Measurements from ENCODE around the gene VRK1.
"Not testable (repeated sequence)": the region's sequence is repeated elsewhere in the genome, so short reads cannot be mapped to it uniquely, and the experiment has no call there.

Gene VRK1

GRCh38 chr14:96829791-96830190 is 32.6 kb downstream of the VRK1 start:
- no peak for DNase-seq

GRCh38 chr14:96830946-96831345 is 33.8 kb downstream of the VRK1 start:
- no peak for DNase-seq

- DNase-seq: no peak
Measured at GRCh38 chr14:96832351-96832750, 35.2 kb downstream of the VRK1 start.

- DNase-seq: no peak
Measured at GRCh38 chr14:96838449-96838848, 41.3 kb downstream of the VRK1 start.

GRCh38 chr14:96839251-96839650 is 42.1 kb downstream of the VRK1 start:
- no peak for DNase-seq

GRCh38 chr14:96843137-96843536 is 46.0 kb downstream of the VRK1 start:
- no peak for DNase-seq

GRCh38 chr14:96844857-96845570 is 47.8 kb downstream of the VRK1 start:
- DNase-seq: no peak

- DNase-seq: no peak
Measured at GRCh38 chr14:96847451-96847850, 50.3 kb downstream of the VRK1 start.

GRCh38 chr14:96848011-96848410 is 50.8 kb downstream of the VRK1 start:
- DNase-seq: no peak

- DNase-seq: no peak
Measured at GRCh38 chr14:96849733-96850132, 52.6 kb downstream of the VRK1 start.

GRCh38 chr14:96851694-96852381 is 54.7 kb downstream of the VRK1 start:
- no peak for DNase-seq

GRCh38 chr14:96852823-96853422 is 55.7 kb downstream of the VRK1 start:
- DNase-seq: no peak

- no peak for DNase-seq
Measured at GRCh38 chr14:96858643-96859042, 61.5 kb downstream of the VRK1 start.

GRCh38 chr14:96861568-96862310 is 64.6 kb downstream of the VRK1 start:
- no peak for DNase-seq

- no peak for DNase-seq
Measured at GRCh38 chr14:96863327-96863985, 66.3 kb downstream of the VRK1 start.

- DNase-seq: no peak
Measured at GRCh38 chr14:96863986-96864330, 66.8 kb downstream of the VRK1 start.

GRCh38 chr14:96867634-96868033 is 70.5 kb downstream of the VRK1 start:
- DNase-seq: no peak

GRCh38 chr14:96874127-96874526 is 76.9 kb downstream of the VRK1 start:
- DNase-seq: no peak

- no peak for DNase-seq
Measured at GRCh38 chr14:96876747-96877146, 79.6 kb downstream of the VRK1 start.

- DNase-seq: no peak
Measured at GRCh38 chr14:96881713-96882112, 84.5 kb downstream of the VRK1 start.

GRCh38 chr14:96883974-96884373 is 86.8 kb downstream of the VRK1 start:
- not testable (repeated sequence) for DNase-seq

GRCh38 chr14:96888158-96888557 is 91.0 kb downstream of the VRK1 start:
- DNase-seq: no peak

- DNase-seq: no peak
Measured at GRCh38 chr14:96888593-96888992, 91.4 kb downstream of the VRK1 start.

All from activated CD8-positive, alpha-beta memory T cell treated with anti-CD3 and anti-CD28 coated beads, Interleukin-2, amount 50 U/mL, for 48 hours (primary cell).